ENCODE measurements around the gene MSI2.

The MSI2 gene

GRCh38 chr17:57420734-57421717, 164.7 kb downstream of the MSI2 start:
- DNase-seq = peak; percentile 92

DNA sequence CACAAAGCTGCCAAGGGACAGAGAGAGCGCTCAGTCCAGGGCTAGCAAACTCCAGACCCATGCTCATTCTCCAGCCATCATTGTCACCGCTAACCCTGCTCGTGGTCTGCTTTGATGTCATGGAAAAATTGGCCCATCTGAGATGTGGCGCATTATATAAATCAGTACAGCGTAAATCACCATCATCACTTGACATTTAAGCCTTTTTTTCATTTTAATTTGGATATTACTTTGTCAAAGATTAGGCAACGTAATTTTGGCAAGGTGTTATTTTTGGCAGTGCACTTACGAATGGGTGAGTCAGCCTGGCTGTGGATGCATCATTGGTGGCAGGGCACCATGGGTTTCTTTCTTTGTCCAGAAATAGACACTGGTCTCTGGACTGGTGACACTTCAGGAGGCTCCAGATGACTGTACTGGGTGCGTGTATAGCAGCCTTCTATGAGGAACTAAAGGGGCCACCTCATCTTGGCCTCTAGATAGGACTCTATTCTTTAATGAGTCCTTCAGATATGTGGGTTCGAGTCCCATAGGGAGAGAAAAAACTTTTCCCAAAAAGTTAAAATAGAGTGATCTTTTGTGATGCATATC, 166.3 kb downstream of the MSI2 start:
- DNase-seq = no peak

- DNase-seq = no peak
Measured at GRCh38 chr17:57423541-57423940, 167.2 kb downstream of the MSI2 start.

GRCh38 chr17:57424273-57424672, 167.9 kb downstream of the MSI2 start:
- no peak for DNase-seq

DNA sequence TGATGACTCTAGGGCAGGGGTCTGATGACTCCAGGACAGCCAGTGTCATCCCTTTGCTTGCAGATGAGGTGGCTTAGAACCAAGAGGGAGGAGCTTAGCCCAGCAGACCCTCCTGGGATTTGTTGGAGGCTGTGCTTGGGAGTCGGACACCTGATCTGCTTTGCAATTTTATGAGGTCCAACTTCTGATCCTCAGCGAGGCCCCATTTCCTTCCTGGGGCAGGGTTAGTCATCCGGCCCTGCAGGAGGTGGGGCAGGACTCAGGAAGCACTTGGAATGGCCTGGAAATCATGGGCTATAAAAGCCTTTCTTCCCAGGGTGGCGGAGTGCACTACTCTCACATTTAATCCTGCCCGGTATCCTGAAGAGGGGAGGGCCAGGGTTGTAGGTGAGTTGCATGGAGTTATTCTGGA, 168.5 kb downstream of the MSI2 start:
- DNase-seq = no peak

- DNase-seq = no peak
Measured at GRCh38 chr17:57425431-57425830, 169.1 kb downstream of the MSI2 start.

DNA sequence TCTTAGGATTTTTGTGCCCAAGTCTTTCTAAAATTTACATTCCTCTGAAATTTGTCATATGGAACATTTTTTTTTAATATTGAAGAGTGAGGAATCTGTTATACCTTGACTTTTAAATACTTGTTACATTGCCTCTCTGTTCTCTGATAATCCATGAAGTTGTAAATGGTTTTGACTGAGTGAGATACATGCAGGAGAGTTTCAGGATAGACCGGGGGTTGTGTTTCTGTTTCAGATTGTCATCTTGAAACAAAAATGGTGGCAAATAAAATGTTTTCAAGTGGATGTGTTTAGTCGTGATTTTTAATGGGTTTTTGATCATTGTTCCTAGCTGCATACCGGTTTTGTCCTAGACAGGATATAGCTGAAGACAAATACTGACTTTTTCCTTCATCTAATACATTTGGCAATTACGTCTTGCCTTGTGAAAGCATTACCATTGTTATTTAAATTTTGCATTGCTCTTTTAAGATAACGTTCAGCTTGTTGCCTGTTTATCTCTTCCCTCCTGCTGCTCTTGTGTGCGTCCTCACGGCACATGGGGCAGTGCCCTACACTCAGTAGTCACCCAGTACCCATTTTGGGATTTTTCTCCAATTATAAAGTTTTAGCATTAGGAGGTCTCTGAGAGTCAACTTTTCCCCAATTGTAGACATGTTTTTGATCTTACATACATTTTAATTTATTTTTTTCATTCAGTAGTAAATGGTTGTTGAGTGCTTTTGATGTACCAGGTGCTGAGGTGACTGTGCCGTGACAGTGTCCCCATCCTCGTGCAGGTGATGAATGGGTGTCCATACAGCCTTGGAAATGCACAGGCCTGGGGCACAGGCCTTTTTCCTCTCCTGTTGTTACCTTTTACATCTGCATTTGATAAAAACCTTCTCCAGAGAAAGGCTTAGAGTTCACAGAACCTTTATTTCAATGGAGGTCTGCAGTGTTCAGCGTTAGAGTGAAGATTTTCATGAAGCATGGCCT, 169.9 kb downstream of the MSI2 start:
- DNase-seq = peak; percentile 80

DNA sequence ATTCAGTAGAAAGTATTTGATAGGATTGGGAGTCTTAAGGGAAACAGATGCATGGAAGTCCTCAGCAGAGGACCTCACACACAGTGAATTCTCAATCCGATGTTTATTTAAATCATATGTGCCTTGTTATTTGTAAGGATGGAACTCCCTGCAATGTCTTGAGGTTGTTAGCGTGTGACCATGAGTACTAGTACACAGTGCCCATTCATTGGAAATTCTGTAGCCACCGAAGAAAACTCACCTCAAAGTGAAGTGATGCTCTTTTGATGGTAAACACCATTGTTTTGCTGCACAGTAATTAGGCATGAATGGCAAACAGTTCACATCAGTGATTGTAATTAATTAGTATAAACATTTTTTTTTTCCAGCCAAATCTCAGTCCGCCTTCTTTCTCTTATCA, 173.6 kb downstream of the MSI2 start:
- no peak for DNase-seq

DNA sequence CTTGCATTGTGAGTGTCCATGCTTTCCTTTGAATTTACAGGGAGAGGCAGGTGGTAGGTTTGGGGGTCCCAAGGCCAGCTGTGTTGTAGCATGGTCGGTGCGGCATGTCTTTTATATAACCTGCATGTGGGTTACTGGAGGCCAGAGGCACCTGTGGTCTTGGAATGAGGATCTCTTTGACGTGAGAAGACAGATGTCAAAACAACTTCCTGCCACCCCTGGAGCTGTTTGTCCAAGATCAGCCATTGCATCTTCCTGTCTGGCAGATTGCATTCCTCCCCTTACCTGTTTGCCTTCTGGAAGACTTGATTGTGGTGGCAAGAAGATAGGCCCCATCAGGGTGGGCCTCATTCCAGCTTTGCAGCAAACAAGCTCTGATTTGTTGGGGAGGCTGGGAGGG, 175.1 kb downstream of the MSI2 start:
- no peak for DNase-seq

GRCh38 chr17:57432507-57433277, 176.4 kb downstream of the MSI2 start:
- DNase-seq = no peak

DNA sequence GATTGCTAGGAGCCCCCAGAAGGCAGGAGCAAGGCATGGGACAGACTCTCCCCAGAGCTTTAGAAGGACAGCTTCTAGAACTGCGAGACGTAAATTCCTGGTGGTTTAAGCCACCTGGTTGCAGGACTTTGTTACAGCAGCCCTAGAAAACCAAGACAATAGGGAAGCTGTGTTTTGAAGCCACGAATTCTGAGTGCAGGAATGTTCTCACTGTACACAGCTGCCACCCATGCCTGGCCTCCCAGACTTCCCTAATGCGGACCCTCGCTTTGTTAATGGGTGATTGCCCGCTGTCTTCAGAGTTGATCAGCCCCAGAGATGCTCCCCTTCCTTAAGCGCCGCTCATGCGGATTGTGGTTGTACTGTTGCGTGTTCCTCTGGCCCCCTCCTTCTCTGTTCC, 177.1 kb downstream of the MSI2 start:
- no peak for DNase-seq

DNA sequence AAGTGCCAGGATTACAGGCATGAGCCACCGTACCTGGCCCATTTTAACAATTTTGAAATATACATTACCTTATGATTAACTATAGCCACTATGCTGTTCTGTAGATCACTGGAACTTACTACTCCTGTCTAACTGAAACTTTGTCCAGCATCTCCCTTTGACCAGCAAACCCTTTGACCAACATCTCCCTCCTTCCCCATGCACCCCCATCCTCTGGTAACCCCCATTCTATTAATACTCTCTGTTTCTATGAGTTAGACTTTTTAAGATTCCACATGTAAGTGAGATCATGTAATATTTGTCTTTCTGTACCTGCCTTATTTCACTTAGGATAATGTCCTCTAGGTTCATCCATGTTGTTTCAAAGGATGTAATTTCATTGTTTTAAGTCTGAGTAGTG, 178.0 kb downstream of the MSI2 start:
- DNase-seq = no peak

DNA sequence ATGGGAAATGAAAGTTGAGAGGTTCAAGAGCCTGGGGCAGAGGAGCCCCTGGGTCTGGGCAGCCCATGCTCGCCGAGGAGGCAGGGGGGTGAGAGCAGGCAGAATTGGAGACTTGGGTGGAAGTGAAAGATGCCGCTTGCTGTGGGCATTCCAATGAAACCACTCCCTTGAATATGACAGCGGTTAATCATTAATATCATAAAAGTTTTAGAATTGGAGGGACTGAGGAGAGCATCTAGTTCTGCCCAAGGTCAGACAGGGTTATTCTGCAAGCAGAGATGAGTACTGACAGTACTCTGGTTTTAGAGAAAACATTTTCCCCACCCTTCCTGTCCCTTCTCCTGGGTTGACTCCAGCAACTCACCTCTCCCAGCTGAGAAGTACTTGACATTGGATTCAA, 180.2 kb downstream of the MSI2 start:
- DNase-seq = no peak

- peak; percentile 21 for DNase-seq
Measured at GRCh38 chr17:57438066-57438731, 181.9 kb downstream of the MSI2 start.

DNA sequence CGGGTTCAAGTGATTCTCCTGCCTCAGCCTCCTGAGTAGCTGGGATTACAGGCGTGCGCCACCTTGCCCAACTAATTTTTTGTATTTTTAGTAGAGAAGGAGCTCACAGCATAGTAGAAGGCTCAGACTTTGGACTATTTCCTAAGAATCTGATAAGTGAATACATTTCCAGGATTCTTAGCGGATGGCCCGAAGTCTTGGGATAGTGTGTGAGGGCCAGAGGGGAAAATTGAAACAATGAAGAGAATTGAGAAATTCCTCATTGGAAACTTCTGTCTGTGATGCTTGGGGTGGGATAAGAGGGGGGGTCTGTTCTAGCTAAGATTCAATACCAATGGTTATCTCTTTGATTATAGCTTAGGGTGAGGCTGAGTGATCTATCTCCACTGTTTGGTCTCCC, 183.3 kb downstream of the MSI2 start:
- no peak for DNase-seq

DNA sequence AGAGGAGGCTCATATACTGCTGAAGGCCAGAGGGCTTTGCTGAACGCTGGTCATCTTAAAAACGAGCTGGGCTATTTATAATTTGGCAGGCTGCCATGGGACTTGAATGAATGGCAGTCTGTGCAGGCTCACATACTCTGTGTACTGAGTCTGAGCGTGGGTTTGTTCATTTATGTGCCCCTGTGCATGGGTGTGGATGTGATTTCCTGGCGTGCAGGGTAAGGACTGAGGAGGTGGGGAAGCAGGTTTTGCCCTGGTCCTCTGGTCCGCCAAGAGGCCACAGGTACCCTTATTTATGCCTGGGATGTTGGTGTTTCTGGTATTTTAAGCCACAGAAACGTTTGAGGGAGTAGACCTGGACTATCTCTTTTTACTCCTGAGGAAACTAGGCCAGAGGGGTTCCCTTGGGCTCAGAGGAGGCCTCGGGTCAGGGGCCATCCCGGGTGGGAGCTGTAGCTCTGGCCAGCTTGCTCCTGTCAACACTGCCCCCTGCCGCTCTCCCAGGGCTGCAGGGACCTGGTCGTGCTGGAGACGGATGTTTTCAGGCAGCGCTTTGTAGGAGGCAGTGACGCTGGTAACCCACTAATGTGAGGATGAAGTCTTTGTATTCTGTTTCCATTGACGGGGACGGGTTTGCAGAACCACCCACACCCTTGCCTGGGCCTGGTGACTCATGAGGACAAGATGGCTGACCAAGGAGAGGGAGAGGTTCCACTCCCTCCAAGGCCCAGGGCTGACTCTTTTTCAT, 184.4 kb downstream of the MSI2 start:
- DNase-seq = peak; percentile 76

- no peak for DNase-seq
Measured at GRCh38 chr17:57441270-57441600, 184.9 kb downstream of the MSI2 start.

- DNase-seq = peak; percentile 27
Measured at GRCh38 chr17:57442401-57442823, 186.1 kb downstream of the MSI2 start.

DNA sequence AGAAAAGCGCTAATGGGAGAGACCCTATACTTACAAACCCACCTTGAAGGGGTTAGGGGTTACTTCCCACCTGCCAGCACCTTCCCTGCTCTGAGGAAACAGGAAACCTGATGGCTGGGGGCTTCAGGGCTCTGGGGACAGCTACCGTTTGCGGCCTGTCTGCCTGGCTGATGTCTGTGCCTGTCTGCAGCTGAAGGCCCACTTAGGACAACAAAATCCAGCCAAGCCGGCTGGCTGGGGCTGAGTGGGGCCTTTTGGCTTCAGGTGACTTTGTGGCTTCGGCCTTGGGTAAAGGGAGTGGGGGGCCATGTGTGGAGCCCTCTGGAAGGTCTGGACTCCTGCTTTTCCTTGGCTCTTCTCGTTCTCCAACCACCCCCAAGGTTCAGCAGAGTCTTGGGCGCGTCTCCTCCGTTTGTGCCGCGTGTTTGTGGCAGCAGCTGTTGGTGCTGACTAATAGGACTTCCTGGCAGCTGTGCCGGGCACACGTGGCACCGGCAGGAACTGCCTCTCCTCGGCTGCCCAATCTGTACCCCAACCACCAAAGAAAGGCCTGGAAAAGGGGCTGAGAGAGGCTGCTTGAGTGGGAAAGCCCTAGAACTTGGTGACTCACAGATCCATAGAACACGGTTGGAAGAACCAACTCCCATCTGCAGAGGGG, 186.7 kb downstream of the MSI2 start:
- peak; percentile 86 for DNase-seq

DNA sequence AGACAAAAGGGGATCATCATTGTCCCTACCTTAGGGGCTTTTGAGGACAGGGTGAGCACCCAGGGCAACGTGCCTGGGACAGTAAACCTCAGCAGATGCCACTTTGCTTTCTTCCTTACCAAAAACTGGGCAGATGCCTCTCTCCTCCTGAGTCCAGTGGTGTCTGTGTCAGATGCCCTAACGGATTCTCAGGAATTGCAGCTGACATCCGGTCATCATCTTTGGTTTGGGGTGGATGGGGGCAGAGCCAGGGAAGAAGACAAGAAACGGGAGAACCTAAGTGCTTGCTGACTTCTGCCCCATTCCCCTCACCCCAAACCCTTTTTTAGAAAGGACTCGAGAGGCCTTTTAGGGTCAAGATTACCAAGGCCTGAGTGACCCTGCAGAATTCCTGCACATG, 187.5 kb downstream of the MSI2 start:
- DNase-seq = no peak

Measured in hematopoietic multipotent progenitor cell treated with erythropoietin and hydrocortisone succinate and interleukin-3 and kit ligand, for 8 days (in vitro differentiated cells).